B cell (primary cell): Measurements from ENCODE around the gene HLA-DQB1.

ENCODE experiments used
- CTCF ChIP-seq: fragments of 200-600 bp; IDR thresholded peaks from one replicate; pipeline ENCODE4 v1.8.0; 2022; ENCODE audit warnings: antibody characterized with exemption, mild to moderate bottlenecking
- EZH2 ChIP-seq: IDR thresholded peaks from 2 replicates; pipeline ENCODE4 v1.6.1; 2012; ENCODE audit warnings: borderline replicate concordance, low read depth, mild to moderate bottlenecking, moderate library complexity, low read length; ENCODE audit not compliant: insufficient read depth, poor library complexity, severe bottlenecking

DNA sequence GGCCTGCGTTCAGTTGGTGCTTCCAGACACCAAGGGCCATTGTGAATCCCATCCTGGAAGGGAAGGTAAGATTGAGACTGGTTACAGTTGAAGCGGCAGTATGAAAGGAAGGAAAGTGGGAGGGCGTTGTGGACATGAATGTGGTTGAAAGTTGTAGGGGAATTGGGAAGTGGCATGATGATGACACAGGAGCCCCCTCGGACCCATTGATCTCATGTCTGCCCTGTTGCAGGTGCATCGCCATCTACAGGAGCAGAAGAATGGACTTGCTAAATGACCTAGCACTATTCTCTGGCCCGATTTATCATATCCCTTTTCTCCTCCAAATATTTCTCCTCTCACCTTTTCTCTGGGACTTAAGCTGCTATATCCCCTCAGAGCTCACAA lies 23.7 kb downstream of the HLA-DQB1 start:
- TF ChIP-seq CTCF (no peak), EZH2 (no peak)
